Loucy (cell line): ENCODE measurements around the gene PODXL2.

ENCODE experiments used
- EZH2phosphoT487 ChIP-seq: fragments of 200-600 bp; IDR thresholded peaks from 2 replicates; pipeline ENCODE4 v1.6.1; 2018; ENCODE audit warnings: antibody characterized with exemption, mild to moderate bottlenecking, moderate library complexity, borderline replicate concordance
- TF ChIP-seq, protein P1 (sequence below): fragments of 200-600 bp; sonication (generic); conservative IDR thresholded peaks from 2 replicates; pipeline ENCODE4 v1.5.1; 2014; ENCODE audit warnings: mild to moderate bottlenecking, antibody characterized with exemption, low read length

DNA sequence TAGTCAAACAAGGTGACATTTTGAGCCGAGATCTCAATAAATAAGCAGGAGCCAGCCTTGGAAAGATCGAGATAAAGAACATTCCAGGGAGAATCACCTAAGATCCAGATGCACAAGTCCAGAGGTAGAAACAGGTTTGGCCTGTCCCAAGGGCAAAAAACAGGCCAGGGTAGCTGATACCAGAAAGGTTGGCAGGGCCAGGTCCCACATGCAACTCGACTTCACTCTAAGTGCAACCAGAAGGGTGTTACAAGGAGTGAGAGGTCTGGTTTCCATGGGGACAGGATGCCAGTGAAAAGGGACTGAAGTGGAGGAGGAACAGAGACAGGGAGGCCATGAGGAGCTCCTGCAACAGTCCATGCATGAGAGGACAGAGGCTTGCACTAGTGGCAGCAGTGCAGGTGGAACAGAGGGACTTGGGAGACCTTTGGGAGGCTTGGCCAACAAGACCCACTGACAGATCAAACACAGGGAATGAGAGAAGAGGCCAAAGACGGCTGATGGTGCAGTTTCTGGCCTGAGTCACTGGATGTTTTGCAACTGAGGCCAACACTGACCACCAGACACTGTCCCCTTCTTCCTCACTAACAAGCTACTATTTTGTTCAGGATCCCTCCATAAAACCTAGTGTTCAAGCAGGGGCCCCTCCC is 43.7 kb upstream of the PODXL2 start:
- TF ChIP-seq, protein P1, sequence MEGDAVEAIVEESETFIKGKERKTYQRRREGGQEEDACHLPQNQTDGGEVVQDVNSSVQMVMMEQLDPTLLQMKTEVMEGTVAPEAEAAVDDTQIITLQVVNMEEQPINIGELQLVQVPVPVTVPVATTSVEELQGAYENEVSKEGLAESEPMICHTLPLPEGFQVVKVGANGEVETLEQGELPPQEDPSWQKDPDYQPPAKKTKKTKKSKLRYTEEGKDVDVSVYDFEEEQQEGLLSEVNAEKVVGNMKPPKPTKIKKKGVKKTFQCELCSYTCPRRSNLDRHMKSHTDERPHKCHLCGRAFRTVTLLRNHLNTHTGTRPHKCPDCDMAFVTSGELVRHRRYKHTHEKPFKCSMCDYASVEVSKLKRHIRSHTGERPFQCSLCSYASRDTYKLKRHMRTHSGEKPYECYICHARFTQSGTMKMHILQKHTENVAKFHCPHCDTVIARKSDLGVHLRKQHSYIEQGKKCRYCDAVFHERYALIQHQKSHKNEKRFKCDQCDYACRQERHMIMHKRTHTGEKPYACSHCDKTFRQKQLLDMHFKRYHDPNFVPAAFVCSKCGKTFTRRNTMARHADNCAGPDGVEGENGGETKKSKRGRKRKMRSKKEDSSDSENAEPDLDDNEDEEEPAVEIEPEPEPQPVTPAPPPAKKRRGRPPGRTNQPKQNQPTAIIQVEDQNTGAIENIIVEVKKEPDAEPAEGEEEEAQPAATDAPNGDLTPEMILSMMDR = no peak
- no peak for TF ChIP-seq EZH2phosphoT487
